Limb (tissue), 2 donors: ENCODE measurements around the gene TIRAP.
"Not testable (repeated sequence)": the region's sequence is repeated elsewhere in the genome, so short reads cannot be mapped to it uniquely, and the experiment has no call there.

Experiments
- DNase-seq, 2 donors: peaks; one replicate each; pipeline ENCODE4 v3.0.0-alpha.2; 2016; ENCODE audit errors: extremely low spot score in 2 of 2

Gene TIRAP

GRCh38 chr11:126284829-126285228, 1.9 kb downstream of the TIRAP start:
- DNase-seq = no peak

- no peak for DNase-seq
Measured at GRCh38 chr11:126288237-126288636, 5.3 kb downstream of the TIRAP start.

GRCh38 chr11:126290887-126291286, 8.0 kb downstream of the TIRAP start:
- DNase-seq = no peak

- no peak for DNase-seq
Measured at GRCh38 chr11:126293726-126294125, 10.8 kb downstream of the TIRAP start.

DNA sequence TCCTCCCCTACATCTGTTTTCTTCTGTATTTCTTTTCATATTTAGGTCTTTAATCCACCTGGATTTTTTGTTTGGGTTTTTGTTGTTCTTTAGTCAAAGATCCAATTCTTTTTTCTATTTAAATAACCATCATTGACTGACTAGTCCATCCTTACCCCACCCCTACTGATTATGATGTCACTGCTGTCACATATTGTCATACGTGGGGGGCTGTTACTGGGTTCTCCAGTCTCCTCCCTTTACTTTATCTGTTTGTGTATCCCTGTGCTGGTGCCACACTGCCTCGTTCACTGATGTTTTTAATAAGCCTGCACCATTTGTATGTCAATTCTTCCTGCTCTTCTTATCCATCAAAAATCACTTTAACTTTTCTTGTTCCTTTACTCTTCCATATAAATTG, 14.1 kb downstream of the TIRAP start:
- DNase-seq = no peak

- DNase-seq = peak; percentile 94 to 95
Measured at GRCh38 chr11:126303623-126304456, 20.9 kb downstream of the TIRAP start, which contains the start of gene DCPS. DCPS (plus strand) TSS chr11:126304060; CDS start chr11:126304081, 21 bp downstream.

GRCh38 chr11:126304457-126305075, 21.7 kb downstream of the TIRAP start:
- DNase-seq = no peak

GRCh38 chr11:126305699-126306098, 22.8 kb downstream of the TIRAP start:
- no peak for DNase-seq

- DNase-seq = peak; percentile 53 to 57
Measured at GRCh38 chr11:126307706-126308105, 24.8 kb downstream of the TIRAP start.

DNA sequence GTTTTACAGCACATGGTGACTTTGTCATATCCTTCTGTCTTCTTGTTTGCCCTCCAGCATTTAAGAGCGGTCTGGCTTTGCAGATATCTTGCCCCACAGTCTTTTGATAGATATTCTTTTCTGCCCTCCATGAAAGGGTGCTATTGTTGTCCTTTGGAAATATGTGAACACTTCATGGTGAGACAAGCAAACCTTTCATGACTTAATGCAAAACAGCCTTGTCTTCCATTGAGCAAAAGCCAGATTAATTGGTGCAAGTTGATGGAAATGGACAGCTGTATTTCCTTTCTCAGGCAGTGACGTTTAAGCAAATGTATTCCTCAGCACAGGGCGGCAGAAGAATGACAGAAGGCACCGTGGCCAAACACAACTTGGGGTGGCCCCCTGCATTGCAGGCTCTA, 25.4 kb downstream of the TIRAP start:
- DNase-seq = peak in 1 of 2 donors; percentile 51

DNA sequence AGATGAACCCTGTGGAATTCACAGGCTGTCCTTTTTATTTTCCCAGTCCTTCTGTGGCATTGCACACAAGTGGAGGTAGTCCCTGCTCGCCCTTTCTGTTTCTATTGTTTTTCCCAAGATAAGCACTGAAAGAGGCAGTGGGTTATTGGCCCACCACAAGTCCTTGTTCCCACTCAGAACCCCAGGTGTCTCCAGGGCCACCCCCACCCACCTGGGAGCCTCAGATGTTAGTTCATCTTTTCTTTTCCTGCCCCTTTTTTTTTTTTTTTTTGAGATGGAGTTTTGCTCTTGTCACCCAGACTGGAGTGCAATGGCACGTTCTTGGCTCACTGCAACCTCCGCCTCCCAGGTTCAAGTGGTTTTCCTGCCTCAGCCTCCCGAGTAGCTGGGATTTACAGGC, 25.9 kb downstream of the TIRAP start:
- DNase-seq = not testable (repeated sequence)

DNA sequence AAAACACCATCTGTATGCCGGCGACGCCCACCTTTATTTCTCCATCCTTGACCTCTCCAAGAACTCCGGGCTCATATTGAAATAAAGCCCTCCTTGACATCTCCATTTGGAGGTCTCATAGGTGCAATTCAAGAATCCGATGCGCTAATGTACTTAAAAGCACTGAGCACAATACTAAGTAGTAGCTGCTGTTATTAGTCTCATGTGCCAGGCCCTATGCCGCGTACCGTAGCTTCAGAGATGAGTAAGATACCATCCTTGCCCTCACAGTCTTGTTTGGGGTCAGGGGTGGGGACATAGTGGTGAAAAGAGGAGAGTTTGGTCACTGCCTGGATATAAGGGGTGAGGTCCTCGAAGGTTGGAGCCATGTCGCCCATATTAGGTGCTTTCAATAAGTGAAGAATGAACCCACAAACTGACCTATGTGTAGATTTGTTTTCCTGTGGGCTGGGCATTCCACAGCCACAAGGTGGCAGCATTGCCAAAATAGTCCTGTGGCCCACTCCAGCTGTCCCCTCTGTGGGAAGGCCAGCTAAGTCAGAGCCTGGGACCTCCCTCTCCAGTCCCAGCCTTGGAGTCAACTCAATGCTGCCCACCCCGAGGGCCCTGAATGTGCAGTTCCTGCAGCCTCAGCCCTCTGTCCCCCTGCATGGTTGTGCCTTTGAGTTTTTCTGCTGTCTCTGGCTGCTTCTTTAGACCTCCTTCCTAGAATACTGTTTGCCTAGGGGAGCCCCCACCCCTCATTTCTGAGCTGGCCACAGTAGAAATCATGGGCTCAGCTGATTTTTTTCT, 27.5 kb downstream of the TIRAP start:
- DNase-seq = peak; percentile 78 to 88

DNA sequence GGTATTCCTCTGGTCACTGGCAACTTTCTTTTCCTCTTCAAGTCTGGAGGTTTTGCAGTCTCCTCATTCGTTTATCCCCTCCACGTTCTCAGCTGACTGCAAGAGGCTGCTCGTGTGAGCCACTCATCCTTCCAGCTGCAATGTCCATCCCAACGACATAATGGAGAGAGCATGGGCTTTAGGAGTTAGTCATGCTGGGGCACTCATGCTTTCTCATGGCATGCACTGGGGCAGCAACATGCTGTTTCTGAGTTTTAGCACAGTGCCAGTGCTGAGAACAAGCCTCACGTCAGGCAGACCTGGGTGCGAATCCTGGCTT, 28.1 kb downstream of the TIRAP start:
- DNase-seq = no peak

DNA sequence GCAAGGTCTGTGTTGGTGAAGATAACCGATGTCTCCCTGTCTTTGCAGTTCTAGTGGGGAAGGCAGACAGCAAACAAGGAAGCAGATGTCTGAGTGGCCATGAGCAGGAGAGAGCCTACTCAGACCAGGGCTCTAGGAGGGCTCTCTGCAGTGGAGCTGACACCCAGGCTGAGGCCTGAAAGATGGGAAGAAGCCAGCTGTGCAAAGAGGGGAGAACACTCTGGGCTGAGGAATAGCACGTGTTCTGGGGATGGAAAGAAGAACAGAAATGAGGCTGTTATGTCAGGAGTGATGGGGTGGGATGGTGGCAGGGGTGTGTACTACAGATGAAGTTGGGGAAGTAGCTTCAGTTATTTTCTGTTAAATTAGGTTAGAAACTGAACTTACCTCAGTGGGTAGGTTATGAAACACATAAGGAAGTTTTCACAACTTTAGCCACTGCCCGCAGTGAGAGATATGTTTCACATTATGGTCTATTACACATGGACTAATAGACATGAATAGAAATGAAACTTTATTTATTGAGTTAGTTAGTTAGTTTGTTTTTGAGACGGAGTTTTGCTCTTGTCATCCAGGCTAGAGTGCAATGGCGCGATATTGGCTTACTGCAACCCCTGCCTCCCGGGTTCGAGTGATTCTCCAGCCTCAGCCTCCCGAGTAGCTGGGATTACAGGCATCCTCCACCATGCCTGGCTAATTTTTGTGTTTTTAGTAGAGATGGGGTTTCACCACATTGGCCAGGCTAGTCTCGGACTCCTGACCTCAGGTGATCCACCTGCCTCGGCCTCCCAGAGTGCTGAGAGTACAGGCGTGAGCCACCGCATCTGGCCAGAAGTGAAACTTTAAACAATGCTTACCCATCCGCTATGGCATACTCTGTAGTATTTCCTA, 28.8 kb downstream of the TIRAP start:
- no peak for DNase-seq

DNA sequence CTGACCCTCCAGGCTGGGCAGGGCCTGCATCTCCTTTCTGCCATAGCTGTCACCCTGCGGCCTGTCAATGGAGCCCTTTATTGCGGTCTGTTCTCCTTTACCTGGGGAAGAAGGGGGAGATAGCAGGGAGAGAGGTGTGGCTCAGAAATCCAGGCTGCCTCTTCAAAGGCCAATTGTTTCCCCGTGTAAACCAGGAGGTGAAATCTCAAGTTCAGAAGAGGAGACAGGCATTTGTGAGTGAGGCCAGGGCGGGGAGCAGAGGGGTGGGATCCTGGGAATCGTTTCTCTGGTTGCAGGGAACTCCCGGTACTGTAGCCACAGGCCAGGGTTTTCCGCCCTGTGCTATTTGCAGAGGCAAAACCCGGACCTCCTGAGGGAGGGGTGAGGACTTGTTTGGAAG, 30.1 kb downstream of the TIRAP start:
- DNase-seq = no peak

- DNase-seq = no peak
Measured at GRCh38 chr11:126313826-126314225, 30.9 kb downstream of the TIRAP start.

GRCh38 chr11:126317432-126317755, 34.5 kb downstream of the TIRAP start:
- DNase-seq = no peak

GRCh38 chr11:126317756-126318573, 35.1 kb downstream of the TIRAP start:
- DNase-seq = peak; percentile 72 to 83

GRCh38 chr11:126318574-126319373, 35.9 kb downstream of the TIRAP start:
- DNase-seq = peak; percentile 81 to 95

GRCh38 chr11:126319374-126319740, 36.5 kb downstream of the TIRAP start:
- no peak for DNase-seq
